CD4-positive, alpha-beta T cell (primary cell): ENCODE measurements around the gene GNG13. TPM values are rescaled to one million over a fixed set of nuclear protein-coding genes. Genes with fewer than 3 reads are reported as not detected.

ENCODE experiments used
- ATAC-seq: fragments of 200-7000 bp; cut with Tn5 transposase; one replicate; pipeline ENCODE4 v1.10.0; 2022; ENCODE audit warnings: mild to moderate bottlenecking; ENCODE audit not compliant: poor library complexity
- CTCF ChIA-PET: fragments of 350-600 bp; sonication (Branson Sonifier 250); formaldehyde crosslinking; loops from one replicate; lab custom pipeline; 2021; ENCODE audit warnings: antibody characterized with exemption, inconsistent platforms; lab: Charles Lee
- POLR2A ChIA-PET: fragments of 350-600 bp; sonication (Branson Sonifier 250); formaldehyde crosslinking; loops from one replicate; lab custom pipeline; 2021; ENCODE audit warnings: antibody characterized with exemption, inconsistent platforms; lab: Charles Lee
- DNase-seq, 14 experiments: peaks; one replicate each; pipeline ENCODE4 v3.0.0-alpha.2; 2013 to 2020; ENCODE audit warnings: mixed read lengths in 2 of 14
- H3K27ac ChIP-seq, 2 donors: one replicate each; pipeline versions ENCODE4 v1.5.1 to v1.7.0; 2013; ENCODE audit warnings: low read length in 2 of 2, low read depth in 1 of 2, mild to moderate bottlenecking in 1 of 2
- H3K27me3 ChIP-seq, 2 experiments: 1 replicate in 1 of 2; 2 replicates in 1 of 2; pipeline versions ENCODE4 v1.6.1 to v1.7.0; 2013; ENCODE audit warnings: low read length in 2 of 2, control low read depth in 1 of 2, mild to moderate bottlenecking in 1 of 2, moderate library complexity in 1 of 2; ENCODE audit not compliant: insufficient read depth in 2 of 2, control insufficient read depth in 1 of 2
- H3K36me3 ChIP-seq: one replicate; pipeline ENCODE4 v1.6.1; 2013; ENCODE audit warnings: low read length, control low read depth; ENCODE audit not compliant: insufficient read depth
- H3K4me1 ChIP-seq: one replicate; pipeline ENCODE4 v1.6.1; 2013; ENCODE audit warnings: low read length, control low read depth; ENCODE audit not compliant: insufficient read depth
- H3K4me3 ChIP-seq: one replicate; pipeline ENCODE4 v1.5.1; 2013; ENCODE audit warnings: mild to moderate bottlenecking, low read length, moderate library complexity
- H3K9me3 ChIP-seq, 2 experiments: 1 replicate in 1 of 2; 2 replicates in 1 of 2; pipeline versions ENCODE4 v1.6.1 to v1.7.0; 2013; ENCODE audit warnings: low read length in 2 of 2, mild to moderate bottlenecking in 2 of 2, control low read depth in 1 of 2, moderate library complexity in 1 of 2; ENCODE audit not compliant: control insufficient read depth in 1 of 2, insufficient read depth in 1 of 2
- H3K27ac Mint-ChIP-seq: one replicate; pipeline ENCODE4 v1.8.0; 2020; ENCODE audit warnings: mixed read lengths
- H3K27me3 Mint-ChIP-seq: one replicate; pipeline ENCODE4 v1.8.0; 2021; ENCODE audit warnings: mixed read lengths
- H3K36me3 Mint-ChIP-seq: one replicate; pipeline ENCODE4 v1.8.0; 2021; ENCODE audit warnings: low read depth, mixed read lengths
- H3K4me1 Mint-ChIP-seq: one replicate; pipeline ENCODE4 v1.8.0; 2021; ENCODE audit warnings: low read depth, mixed read lengths
- H3K4me3 Mint-ChIP-seq: one replicate; pipeline ENCODE4 v1.8.0; 2020; ENCODE audit warnings: mild to moderate bottlenecking, mixed read lengths
- H3K9me3 Mint-ChIP-seq: one replicate; pipeline ENCODE4 v1.8.0; 2020; ENCODE audit warnings: mixed read lengths
- intact Hi-C, 2 experiments: fragments of 100-400 bp; cut with DNase I in 1 of 2; cut with micrococcal nuclease in 1 of 2; formaldehyde crosslinking; loops; one replicate each; pipeline versions ENCODE4 v1.15.1 to v1.9.0; 2023 to 2025; cut with DNase I, micrococcal nuclease
- total RNA-seq, 174 experiments: library from RNA in 2 of 174; stranded (reverse) in 2 of 174; gene quantifications; one replicate each; pipeline ENCODE4 v1.2.3 and lab custom pipeline; 2021 to 2026
- TF ChIP-seq, protein P1 (sequence below): fragments of 200-600 bp; IDR thresholded peaks from one replicate; pipeline ENCODE4 v1.8.0; 2022; ENCODE audit warnings: antibody characterized with exemption, mild to moderate bottlenecking

Gene GNG13
- total RNA-seq, 2 experiments from 2014 or later = not detected

DNA sequence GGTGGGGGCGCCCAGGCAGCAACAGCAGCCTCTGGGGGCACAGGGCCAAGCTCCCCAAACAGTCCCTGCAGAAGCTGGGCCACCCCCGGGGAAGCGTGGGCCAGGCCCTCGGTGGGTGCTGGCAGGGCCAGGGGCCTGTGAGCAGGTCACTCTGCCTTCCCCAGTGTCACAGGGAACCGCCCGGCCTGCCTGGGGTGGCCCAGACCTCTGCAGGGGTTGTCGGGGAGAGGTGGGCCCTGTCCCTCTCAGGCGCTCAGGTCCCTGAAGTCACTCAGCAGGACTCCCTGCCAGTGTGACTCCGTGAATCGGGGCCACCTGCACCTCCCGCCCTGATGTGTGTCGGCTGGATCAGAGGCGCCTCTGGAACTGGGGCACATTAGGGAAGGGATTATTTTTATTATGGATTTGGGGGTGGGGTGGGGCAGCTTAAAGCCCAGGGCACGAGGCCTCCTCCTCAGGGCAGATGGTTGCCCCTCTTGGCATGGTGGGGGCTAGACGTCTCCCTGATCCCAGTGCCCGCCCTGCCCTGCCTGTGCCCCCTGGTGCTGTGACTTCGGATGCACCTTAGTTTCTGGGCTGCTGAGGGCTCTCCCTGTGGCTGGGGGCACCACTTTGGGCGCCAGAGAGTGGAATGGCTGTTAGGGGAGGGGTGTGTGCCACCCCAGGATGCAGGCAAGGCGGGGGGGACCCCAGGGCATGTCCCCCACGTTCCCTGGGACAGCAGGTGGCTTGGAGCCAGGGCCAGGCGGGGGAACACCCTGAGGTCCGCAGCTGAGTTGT is 1.2 kb upstream of the GNG13 start:
- Histone ChIP-seq H3K27ac (no peak overlapping the region), H3K4me3 (no peak overlapping the region), H3K27me3 (peaks cover 25 to 31% of the 10 kb centered on the region in 2 experiments), H3K9me3 (peaks cover 0 to 23% of the 10 kb centered on the region in 2 experiments), H3K4me1 (peaks cover 9% of the 10 kb centered on the region), H3K36me3 (no peaks in the 10 kb centered on the region)
- H3K9me3 Mint-ChIP-seq = no peaks in the 10 kb centered on the region
- CTCF ChIA-PET = no interaction called here
- no peak overlapping the region for H3K4me3 Mint-ChIP-seq
- H3K4me1 Mint-ChIP-seq = no peaks in the 10 kb centered on the region
- no peak overlapping the region for H3K27ac Mint-ChIP-seq
- no peak for DNase-seq
- TF ChIP-seq, protein P1, sequence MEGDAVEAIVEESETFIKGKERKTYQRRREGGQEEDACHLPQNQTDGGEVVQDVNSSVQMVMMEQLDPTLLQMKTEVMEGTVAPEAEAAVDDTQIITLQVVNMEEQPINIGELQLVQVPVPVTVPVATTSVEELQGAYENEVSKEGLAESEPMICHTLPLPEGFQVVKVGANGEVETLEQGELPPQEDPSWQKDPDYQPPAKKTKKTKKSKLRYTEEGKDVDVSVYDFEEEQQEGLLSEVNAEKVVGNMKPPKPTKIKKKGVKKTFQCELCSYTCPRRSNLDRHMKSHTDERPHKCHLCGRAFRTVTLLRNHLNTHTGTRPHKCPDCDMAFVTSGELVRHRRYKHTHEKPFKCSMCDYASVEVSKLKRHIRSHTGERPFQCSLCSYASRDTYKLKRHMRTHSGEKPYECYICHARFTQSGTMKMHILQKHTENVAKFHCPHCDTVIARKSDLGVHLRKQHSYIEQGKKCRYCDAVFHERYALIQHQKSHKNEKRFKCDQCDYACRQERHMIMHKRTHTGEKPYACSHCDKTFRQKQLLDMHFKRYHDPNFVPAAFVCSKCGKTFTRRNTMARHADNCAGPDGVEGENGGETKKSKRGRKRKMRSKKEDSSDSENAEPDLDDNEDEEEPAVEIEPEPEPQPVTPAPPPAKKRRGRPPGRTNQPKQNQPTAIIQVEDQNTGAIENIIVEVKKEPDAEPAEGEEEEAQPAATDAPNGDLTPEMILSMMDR = no peak
- peaks cover 14% of the 10 kb centered on the region for H3K27me3 Mint-ChIP-seq
- intact Hi-C loops = no loop called here
- H3K36me3 Mint-ChIP-seq = no peaks in the 10 kb centered on the region
- POLR2A ChIA-PET = interaction anchor here (0.6 kb wide), 1 partner anchor 400 kb away, joined by 3 read pairs; the partner anchor contains the start of gene DECR2
- ATAC-seq = no peak

DNA sequence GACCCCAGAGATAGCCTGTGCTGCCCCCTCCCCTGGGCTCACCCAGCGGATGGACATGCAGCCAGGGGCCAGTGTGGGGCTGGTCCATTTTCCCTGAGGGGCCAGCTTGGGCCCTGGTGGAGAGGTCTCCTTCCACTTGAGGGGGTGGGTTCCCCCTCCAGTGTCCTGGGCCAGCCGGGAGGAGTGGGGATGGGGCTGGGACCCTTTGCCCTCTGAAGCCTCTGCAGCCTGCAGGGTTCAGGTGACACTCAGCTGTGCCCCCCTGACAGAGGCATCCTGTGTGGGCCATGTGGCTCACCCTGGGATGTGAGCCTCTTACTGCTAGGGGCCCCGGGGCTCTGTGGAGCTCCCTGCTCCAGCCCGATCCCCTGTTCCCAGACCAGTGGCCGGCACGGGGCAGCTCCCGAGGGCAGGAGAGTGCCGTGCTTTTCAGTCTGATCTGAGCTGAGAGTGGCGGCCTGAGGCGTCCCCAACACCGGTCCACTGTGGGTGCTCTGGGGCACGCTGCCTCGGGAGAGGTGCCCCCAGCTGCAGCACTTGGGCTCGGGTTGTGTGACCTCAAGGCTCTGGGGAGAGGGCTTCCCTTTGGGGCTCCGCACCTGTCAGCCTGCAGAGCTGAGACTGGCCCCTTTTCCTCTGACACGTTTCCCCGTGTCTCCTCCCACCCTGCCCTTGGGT is 439 bp upstream of the GNG13 start:
- CTCF ChIA-PET = no interaction called here
- Histone ChIP-seq H3K36me3 (no peaks in the 10 kb centered on the region), H3K9me3 (peaks cover 0 to 23% of the 10 kb centered on the region in 2 experiments), H3K4me3 (no peak overlapping the region), H3K27ac (no peak overlapping the region), H3K27me3 (peaks cover 25 to 31% of the 10 kb centered on the region in 2 experiments), H3K4me1 (peaks cover 4% of the 10 kb centered on the region)
- DNase-seq (no peak), ATAC-seq (no peak)
- H3K27ac Mint-ChIP-seq = no peak overlapping the region
- intact Hi-C loops = no loop called here
- POLR2A ChIA-PET = no interaction called here
- H3K27me3 Mint-ChIP-seq = peaks cover 14% of the 10 kb centered on the region
- no peaks in the 10 kb centered on the region for H3K36me3 Mint-ChIP-seq
- H3K9me3 Mint-ChIP-seq = no peaks in the 10 kb centered on the region
- no peaks in the 10 kb centered on the region for H3K4me1 Mint-ChIP-seq
- TF ChIP-seq, protein P1 = no peak
- no peak overlapping the region for H3K4me3 Mint-ChIP-seq

DNA sequence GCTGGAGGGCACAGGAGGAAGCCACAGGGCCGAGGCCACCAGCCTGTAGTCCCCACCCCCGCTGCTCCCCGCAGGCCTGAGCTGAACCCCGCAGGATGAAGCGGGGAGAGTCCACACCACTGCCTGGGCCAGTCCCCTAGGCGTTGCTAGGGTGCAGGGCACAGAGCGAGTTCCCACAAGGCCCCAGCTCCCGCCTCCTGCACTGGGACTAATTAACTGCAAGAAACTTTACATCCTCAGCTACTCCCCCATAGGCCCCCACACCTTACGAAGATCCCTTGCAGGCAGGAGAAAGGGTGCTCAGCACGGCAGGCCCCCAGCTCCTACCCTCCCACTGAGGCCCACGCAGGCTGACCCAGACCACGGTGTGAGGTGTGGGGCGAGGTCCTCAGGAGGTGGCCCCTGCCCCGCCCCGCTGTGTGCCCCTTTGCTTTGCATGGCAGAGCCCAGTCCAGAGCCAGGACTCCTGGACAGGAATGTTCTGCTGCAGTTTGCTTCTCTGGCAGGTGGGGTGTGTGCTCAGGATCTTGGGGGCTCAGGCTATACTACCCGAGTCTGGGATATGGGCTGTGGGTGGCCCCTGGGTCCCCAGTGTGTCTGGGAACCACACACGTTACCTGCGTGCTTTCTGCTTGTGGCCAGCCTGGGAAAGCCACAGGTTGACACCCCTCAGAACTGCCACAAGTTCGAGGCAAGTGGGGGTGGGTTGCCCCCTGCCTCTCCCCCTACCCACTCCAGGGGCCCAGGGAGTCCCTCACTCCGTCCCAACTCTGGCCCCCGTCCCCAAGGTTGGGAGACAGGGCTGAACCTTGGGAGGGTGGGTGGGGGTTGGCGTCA is 1.2 kb downstream of the GNG13 start:
- Mint-ChIP-seq H3K4me1 (no peaks in the 10 kb centered on the region), H3K27ac (no peak overlapping the region), H3K36me3 (no peaks in the 10 kb centered on the region), H3K27me3 (peaks cover 14% of the 10 kb centered on the region), H3K9me3 (no peaks in the 10 kb centered on the region), H3K4me3 (no peak overlapping the region)
- peaks cover 0 to 23% of the 10 kb centered on the region in 2 experiments for H3K9me3 ChIP-seq
- H3K4me1 ChIP-seq = peaks cover 4% of the 10 kb centered on the region
- H3K36me3 ChIP-seq = no peaks in the 10 kb centered on the region
- POLR2A ChIA-PET = no interaction called here
- no peak overlapping the region for H3K27ac ChIP-seq
- CTCF ChIA-PET = no interaction called here
- DNase-seq (no peak), ATAC-seq (no peak)
- peaks cover 25 to 31% of the 10 kb centered on the region in 2 experiments for H3K27me3 ChIP-seq
- H3K4me3 ChIP-seq = no peak overlapping the region
- intact Hi-C loops = no loop called here
- TF ChIP-seq, protein P1 = no peak
